DND-41 (cell line): ENCODE data around the gene CORT.

Experiments
- ATAC-seq: fragments of 200-7000 bp; cut with Tn5 transposase; 3 replicates; pipeline ENCODE4 v1.9.1; 2021; ENCODE audit warnings: low read depth; ENCODE audit not compliant: insufficient read depth
- DNase-seq: peaks from one replicate; pipeline ENCODE4 v3.0.0-alpha.2; 2020
- H2AFZ ChIP-seq: 2 replicates; pipeline ENCODE4 v1.6.0; 2012; ENCODE audit warnings: low read depth, low read length
- H3K27ac ChIP-seq: 2 replicates; pipeline ENCODE4 v1.5.1; 2012; ENCODE audit warnings: low read length, inconsistent platforms
- H3K27me3 ChIP-seq: fragments of 200-600 bp; sonication (generic); 2 replicates; pipeline ENCODE4 v1.6.0; 2012; ENCODE audit warnings: low read length, mild to moderate bottlenecking, inconsistent platforms; ENCODE audit not compliant: insufficient read depth, poor library complexity
- H3K36me3 ChIP-seq: 2 replicates; pipeline ENCODE4 v1.5.1; 2012; ENCODE audit warnings: low read length, inconsistent platforms; ENCODE audit not compliant: insufficient read depth
- H3K4me1 ChIP-seq: 2 replicates; pipeline ENCODE4 v1.5.1; 2012; ENCODE audit warnings: mild to moderate bottlenecking, low read length; ENCODE audit not compliant: insufficient read depth
- H3K4me2 ChIP-seq: 2 replicates; pipeline ENCODE4 v1.6.0; 2012; ENCODE audit warnings: mild to moderate bottlenecking, moderate library complexity, low read length, inconsistent platforms; ENCODE audit not compliant: insufficient read depth
- H3K4me3 ChIP-seq, 2 experiments: fragments of 200-600 bp in 1 of 2; shearing (Covaris generic) in 1 of 2; 2 replicates each; pipeline ENCODE4 v1.5.1; 2012 to 2016; ENCODE audit warnings: inconsistent platforms in 2 of 2, low read length in 2 of 2, mild to moderate bottlenecking in 2 of 2, low read depth in 1 of 2, moderate library complexity in 1 of 2
- H3K79me2 ChIP-seq: 2 replicates; pipeline ENCODE4 v1.6.0; 2012; ENCODE audit warnings: low read length, inconsistent platforms; ENCODE audit not compliant: insufficient read depth
- H3K9ac ChIP-seq: 2 replicates; pipeline ENCODE4 v1.6.0; 2012; ENCODE audit warnings: low read depth, mild to moderate bottlenecking, inconsistent platforms, low read length, moderate library complexity
- H3K9me3 ChIP-seq: 2 replicates; pipeline ENCODE4 v1.5.1; 2012; ENCODE audit warnings: low read length, moderate library complexity, mild to moderate bottlenecking, inconsistent platforms; ENCODE audit not compliant: insufficient read depth, severe bottlenecking
- H4K20me1 ChIP-seq: 2 replicates; pipeline ENCODE4 v1.6.0; 2012; ENCODE audit warnings: low read length; ENCODE audit not compliant: insufficient read depth
- CTCF ChIP-seq: IDR thresholded peaks from 2 replicates; pipeline ENCODE4 v1.5.1; 2012; ENCODE audit warnings: borderline replicate concordance, low read length, moderate library complexity, mild to moderate bottlenecking; ENCODE audit not compliant: poor library complexity, severe bottlenecking; ENCODE audit errors: extremely low read depth
- EZH2 ChIP-seq: IDR thresholded peaks from 3 replicates; pipeline ENCODE4 v1.6.1; 2012; ENCODE audit warnings: borderline replicate concordance, low read depth, mild to moderate bottlenecking, moderate library complexity, low read length, inconsistent platforms; ENCODE audit not compliant: severe bottlenecking

Gene CORT

GRCh38 chr1:10474613-10475507, 25.0 kb downstream of the CORT start, which contains the start of gene PEX14:
Gene PEX14 (plus strand): TSS chr1:10474950. CDS start chr1:10474967, 17 bp downstream.
- Histone ChIP-seq H3K9me3 (no peaks in the 10 kb centered on the region), H3K4me3 (peak within 1 kb of the TSS; percentile 88 to 97), H3K4me2 (peak within 1 kb of the TSS; percentile 90), H3K36me3 (peaks cover 3% of the 10 kb centered on the region), H3K79me2 (peaks cover 65% of the 10 kb centered on the region), H3K27ac (peak within 1 kb of the TSS; percentile 83), H4K20me1 (peaks cover 5% of the 10 kb centered on the region; the same call in 1 of the 2 replicates), H2AFZ (peak within 1 kb of the TSS; percentile 83), H3K9ac (peak within 1 kb of the TSS; percentile 78), H3K27me3 (no peaks in the 10 kb centered on the region), H3K4me1 (peaks cover 55% of the 10 kb centered on the region)
- ATAC-seq (peak; percentile 85), DNase-seq (peak; percentile 93)
- no peak for TF ChIP-seq EZH2
- TF ChIP-seq CTCF: no peak

GRCh38 chr1:10475510-10475909, 25.7 kb downstream of the CORT start:
- Histone ChIP-seq H2AFZ (peak overlapping the region; percentile 83), H3K4me2 (peak overlapping the region; percentile 90), H3K4me1 (peaks cover 55% of the 10 kb centered on the region), H3K27ac (peak overlapping the region; percentile 83), H3K9ac (peak overlapping the region; percentile 78), H3K79me2 (peaks cover 63% of the 10 kb centered on the region), H3K36me3 (no peaks in the 10 kb centered on the region; the same call in 1 of the 2 replicates), H3K4me3 (peak overlapping the region; percentile 88 to 97), H3K9me3 (no peaks in the 10 kb centered on the region), H3K27me3 (no peaks in the 10 kb centered on the region), H4K20me1 (peaks cover 5% of the 10 kb centered on the region; the same call in 1 of the 2 replicates)
- ATAC-seq (no peak), DNase-seq (no peak)
- no peak for TF ChIP-seq EZH2
- no peak for TF ChIP-seq CTCF

- Histone ChIP-seq H2AFZ (no peak overlapping the region), H3K36me3 (no peaks in the 10 kb centered on the region), H3K4me2 (no peak overlapping the region), H3K79me2 (peaks cover 79% of the 10 kb centered on the region), H3K9me3 (no peaks in the 10 kb centered on the region), H3K27me3 (no peaks in the 10 kb centered on the region), H3K27ac (no peak overlapping the region), H3K4me3 (no peak overlapping the region), H4K20me1 (peaks cover 10% of the 10 kb centered on the region; the same call in 1 of the 2 replicates), H3K9ac (no peak overlapping the region), H3K4me1 (peaks cover 25% of the 10 kb centered on the region)
- TF ChIP-seq CTCF (no peak), EZH2 (no peak)
- ATAC-seq: no peak
- no peak for DNase-seq
Observed at GRCh38 chr1:10479296-10479695, 29.5 kb downstream of the CORT start.
